Heart left ventricle (tissue), 16 donors: ENCODE measurements around the gene NFATC2. TPM values are rescaled to one million over a fixed set of nuclear protein-coding genes. Genes with fewer than 3 reads are reported as not detected.

Experiments used
- ATAC-seq, 4 donors: fragments of 200-7000 bp; cut with Tn5 transposase; one replicate each; pipeline ENCODE4 v1.9.1; 2020 to 2022; ENCODE audit warnings: moderate library complexity in 4 of 4, mild to moderate bottlenecking in 3 of 4, moderate number of reproducible peaks in 1 of 4
- DNase-seq, 5 donors: peaks; one replicate each; pipeline ENCODE4 v3.0.0-alpha.2; 2020
- H3K27ac ChIP-seq, 12 donors: fragments of 200-600 bp; sonication (generic) in 4 of 12; one replicate each; pipeline versions ENCODE4 v1.5.0 to v1.8.0; 2016 to 2022; ENCODE audit warnings: mild to moderate bottlenecking in 2 of 12
- H3K27me3 ChIP-seq, 9 donors: fragments of 200-600 bp; sonication (generic) in 2 of 9; one replicate each; pipeline versions ENCODE4 v1.5.1 to v1.8.0; 2016 to 2022; ENCODE audit warnings: mild to moderate bottlenecking in 3 of 9
- H3K36me3 ChIP-seq, 9 donors: fragments of 200-600 bp; sonication (generic) in 2 of 9; one replicate each; pipeline versions ENCODE4 v1.5.0 to v1.8.0; 2018 to 2022; ENCODE audit warnings: mild to moderate bottlenecking in 2 of 9
- H3K4me1 ChIP-seq, 12 donors: fragments of 200-600 bp; sonication (generic) in 4 of 12; one replicate each; pipeline versions ENCODE4 v1.5.0 to v1.8.0; 2016 to 2022; ENCODE audit warnings: mild to moderate bottlenecking in 3 of 12
- H3K4me3 ChIP-seq, 12 donors: fragments of 200-600 bp; sonication (generic) in 4 of 12; one replicate each; pipeline versions ENCODE4 v1.5.0 to v1.8.0; 2017 to 2022; ENCODE audit warnings: mild to moderate bottlenecking in 9 of 12, moderate library complexity in 4 of 12
- H3K9me3 ChIP-seq, 12 donors: fragments of 200-600 bp; sonication (generic) in 4 of 12; one replicate each; pipeline versions ENCODE4 v1.5.0 to v1.8.0; 2016 to 2022; ENCODE audit warnings: mild to moderate bottlenecking in 1 of 12
- CTCF ChIP-seq, 12 donors: fragments of 200-600 bp; sonication (generic) in 4 of 12; IDR thresholded peaks; one replicate each; pipeline versions ENCODE4 v1.5.0 to v1.8.0; 2018 to 2022; ENCODE audit warnings: antibody characterized with exemption in 12 of 12, mild to moderate bottlenecking in 5 of 12
- POLR2A ChIP-seq, 2 donors: fragments of 450-650 bp; IDR thresholded peaks; one replicate each; pipeline ENCODE4 v1.6.1; 2017; ENCODE audit warnings: antibody characterized with exemption in 2 of 2, mild to moderate bottlenecking in 2 of 2, moderate library complexity in 2 of 2
- WGBS, 4 donors: extraction: QIAGEN DNeasy Blood & Tissue Kit in 2 of 4; methylation state at CpG; one replicate each; pipeline versions ENCODE4 v1.1.5 to v1.1.7; 2013 to 2018; 5-methylcytosine and 5-hydroxymethylcytosine counted together
- intact Hi-C, 10 donors: fragments of 100-400 bp; cut with DNase I; formaldehyde crosslinking; loops; one replicate each; pipeline versions ENCODE4 v1.11.1 to v1.14.2; 2022
- polyA plus RNA-seq, 2 donors: library from polyadenylated mRNA; stranded (reverse); fragments of 200-250 nt; gene quantifications; one replicate each; pipeline ENCODE4 v1.2.3, GENCODE V29; 2013
- total RNA-seq, 9 donors: library from RNA; depleted of rRNA in 2 of 9; stranded (reverse); fragments of >200 nt in 2 of 9; fragmentation: NEBNext Ultra II Directional in 3 of 9; extraction: Animal tissue kit (Norgen Biotek cat#: 25700) in 3 of 9; gene quantifications; one replicate each; pipeline versions ENCODE4 v1.1.0 to v1.2.4, GENCODE V29; 2016 to 2023
- donor health status: ischemic (EF 13 %, LVEDD 7.1; RV severe dilation, severe dysfunction).
- donor health status: healthy with polysubstance abuse.
- donor health status: DM: no; HTN: yes; CAD: no.
- donor health status: DM: no; HTN: no; CAD: no.
- donor health status: ischemic (EF 25% LVEDD 6.9; RV normal size, moderate dysfunction).
- donor health status: ischemic (EF 25% LVEDD 5.7; RV mildly dilated, moderate dysfunction).
- donor health status: healthy.
- donor health status: DM: yes; HTN: yes; CAD: no.
- donor health status: ischemic (EF 35%, LVEDD 5.7; RV mildly dilated, moderate dysfunction).
- donor health status: nonischemic (EF 11% LVEDD 7.7; RV severe dilation, severe dysfunction).
- donor health status: DM: yes; HTN: yes; CAD: no.
- donor health status: PGD.
- donor health status: ischemic (EF 29% LVEDD 5.4; RV normal size, mild dysfunction).
- donor health status: nonischemic (EF 23%, LVEDD 6.1; RV moderate dilation, normal function).

The NFATC2 gene
- total and polyA plus RNA-seq, 11 donors: 0.76 to 7.6 (median 3.2) TPM

- peaks cover 0 to 10% (median 2%) of the 10 kb centered on the region in 12 donors for H3K4me1 ChIP-seq
- H3K9me3 ChIP-seq: no peaks in the 10 kb centered on the region
- DNase-seq (no peak), ATAC-seq (no peak)
- H3K27ac ChIP-seq: no peak overlapping the region
- TF ChIP-seq POLR2A (IDR thresholded peaks at IDR 0.05) (no peak), CTCF (IDR thresholded peaks at IDR 0.05) (no peak)
- intact Hi-C loops: loop anchor here in 1 of 10 donors (10.0 kb wide), 1 partner anchor 61 kb away; no protein-coding TSS in a partner anchor
- H3K36me3 ChIP-seq: peaks cover 0 to 32% (median 11%) of the 10 kb centered on the region in 9 donors
- 95 to 98% (median 97%) methylated on average over 2 of the region's 2 CpGs for WGBS, 4 donors
- no peaks in the 10 kb centered on the region for H3K27me3 ChIP-seq
- H3K4me3 ChIP-seq: no peak overlapping the region
Observed at GRCh38 chr20:51434026-51434425, 108.5 kb downstream of the NFATC2 start.

- ATAC-seq: no peak
- Histone ChIP-seq H3K4me3 (no peak overlapping the region), H3K27ac (no peak overlapping the region), H3K9me3 (no peaks in the 10 kb centered on the region), H3K36me3 (peaks cover 0 to 32% (median 11%) of the 10 kb centered on the region in 9 donors), H3K4me1 (peaks cover 0 to 21% (median 12%) of the 10 kb centered on the region in 12 donors), H3K27me3 (no peaks in the 10 kb centered on the region)
- DNase-seq: no peak
- intact Hi-C loops: loop anchor here in 1 of 10 donors (10.0 kb wide), 1 partner anchor 62 kb away; no protein-coding TSS in a partner anchor
- TF ChIP-seq CTCF (IDR thresholded peaks at IDR 0.05) (no peak), POLR2A (IDR thresholded peaks at IDR 0.05) (no peak)
- WGBS, 4 donors: 94 to 98% (median 96%) methylated on average over 3 of the region's 3 CpGs
Observed at GRCh38 chr20:51432875-51433274, 109.6 kb downstream of the NFATC2 start.

- WGBS, 4 donors: 95 to 96% (median 95%) methylated on average over 20 to 27 of the region's 27 CpGs
- peaks cover 0 to 24% (median 15%) of the 10 kb centered on the region in 12 donors for H3K4me1 ChIP-seq
- no peak overlapping the region for H3K27ac ChIP-seq
- no peak overlapping the region for H3K4me3 ChIP-seq
- DNase-seq (no peak), ATAC-seq (no peak)
- peaks cover 0 to 32% (median 11%) of the 10 kb centered on the region in 9 donors for H3K36me3 ChIP-seq
- TF ChIP-seq CTCF (IDR thresholded peaks at IDR 0.05) (no peak), POLR2A (IDR thresholded peaks at IDR 0.05) (no peak)
- intact Hi-C loops: loop anchor here in 1 of 10 donors (10.0 kb wide), 1 partner anchor 62 kb away; no protein-coding TSS in a partner anchor
- H3K27me3 ChIP-seq: no peaks in the 10 kb centered on the region
- no peaks in the 10 kb centered on the region for H3K9me3 ChIP-seq
Observed at GRCh38 chr20:51432251-51432784, 110.2 kb downstream of the NFATC2 start.

GRCh38 chr20:51431321-51431720, 111.2 kb downstream of the NFATC2 start:
- peaks cover 0 to 32% (median 11%) of the 10 kb centered on the region in 9 donors for H3K36me3 ChIP-seq
- DNase-seq (no peak), ATAC-seq (no peak)
- intact Hi-C loops: loop anchor here in 1 of 10 donors (10.0 kb wide), 1 partner anchor 63 kb away; no protein-coding TSS in a partner anchor
- H3K27ac ChIP-seq: no peak overlapping the region
- H3K27me3 ChIP-seq: no peaks in the 10 kb centered on the region
- H3K4me3 ChIP-seq: no peak overlapping the region
- TF ChIP-seq POLR2A (IDR thresholded peaks at IDR 0.05) (no peak), CTCF (IDR thresholded peaks at IDR 0.05) (no peak)
- WGBS, 4 donors: 64 to 86% (median 80%) methylated on average over 5 of the region's 5 CpGs
- peaks cover 0 to 24% (median 15%) of the 10 kb centered on the region in 12 donors for H3K4me1 ChIP-seq
- H3K9me3 ChIP-seq: no peaks in the 10 kb centered on the region
